Measurements from ENCODE around the gene CCL8. TPM values are rescaled to one million over a fixed set of nuclear protein-coding genes. Genes with fewer than 3 reads are reported as not detected.

The CCL8 gene
- total and polyA plus RNA-seq, 4 donors, result 0.26 to 7.6 (median 0.72) TPM

- no peak overlapping the region for H3K27ac ChIP-seq (ENCODE audit: low read depth in 1 of 2, low read length in 1 of 2)
- H3K4me1 ChIP-seq (ENCODE audit: control insufficient read depth in 5 of 5, insufficient read depth in 5 of 5, low read length in 5 of 5), result peaks cover 0 to 7% (median 3%) of the 10 kb centered on the region in 5 donors
- H3K36me3 ChIP-seq (ENCODE audit: control insufficient read depth in 4 of 4, insufficient read depth in 4 of 4, low read length in 4 of 4), result no peaks in the 10 kb centered on the region
- no peaks in the 10 kb centered on the region for H3K9me3 ChIP-seq (ENCODE audit: control insufficient read depth in 4 of 4, insufficient read depth in 3 of 4, low read length in 3 of 4)
- H3K27me3 ChIP-seq (ENCODE audit: control insufficient read depth in 3 of 3, insufficient read depth in 3 of 3, low read length in 2 of 3), result no peaks in the 10 kb centered on the region
- DNase-seq (no peak), ATAC-seq (ENCODE audit: insufficient read depth, low FRiP score) (no peak)
- 86 to 88% methylated on average over 1 of the region's 1 CpG for WGBS, 2 donors
- no peak for TF ChIP-seq CTCF (IDR thresholded peaks at IDR 0.05; ENCODE audit: control extremely low read depth, extremely low read depth)
- no peak overlapping the region for H3K9ac ChIP-seq (ENCODE audit: insufficient read depth in 1 of 2, low read length in 2 of 2)
- H3K4me3 ChIP-seq, result no peak overlapping the region
Measured at GRCh38 chr17:34302636-34303035, 16.6 kb upstream of the CCL8 start.

GRCh38 chr17:34303606-34304005 is 15.6 kb upstream of the CCL8 start:
- Histone ChIP-seq H3K9me3 (ENCODE audit: control insufficient read depth in 4 of 4, insufficient read depth in 3 of 4, low read length in 3 of 4) (no peaks in the 10 kb centered on the region), H3K4me1 (ENCODE audit: control insufficient read depth in 5 of 5, insufficient read depth in 5 of 5, low read length in 5 of 5) (peaks cover 0 to 7% (median 3%) of the 10 kb centered on the region in 5 donors), H3K9ac (ENCODE audit: insufficient read depth in 1 of 2, low read length in 2 of 2) (no peak overlapping the region), H3K27me3 (ENCODE audit: control insufficient read depth in 3 of 3, insufficient read depth in 3 of 3, low read length in 2 of 3) (no peaks in the 10 kb centered on the region), H3K27ac (ENCODE audit: low read depth in 1 of 2, low read length in 1 of 2) (no peak overlapping the region), H3K4me3 (no peak overlapping the region), H3K36me3 (ENCODE audit: control insufficient read depth in 4 of 4, insufficient read depth in 4 of 4, low read length in 4 of 4) (no peaks in the 10 kb centered on the region)
- WGBS, 2 donors, result 91 to 94% methylated on average over 2 of the region's 2 CpGs
- TF ChIP-seq CTCF (IDR thresholded peaks at IDR 0.05; ENCODE audit: control extremely low read depth, extremely low read depth), result no peak
- DNase-seq (no peak), ATAC-seq (ENCODE audit: insufficient read depth, low FRiP score) (no peak)

DNA sequence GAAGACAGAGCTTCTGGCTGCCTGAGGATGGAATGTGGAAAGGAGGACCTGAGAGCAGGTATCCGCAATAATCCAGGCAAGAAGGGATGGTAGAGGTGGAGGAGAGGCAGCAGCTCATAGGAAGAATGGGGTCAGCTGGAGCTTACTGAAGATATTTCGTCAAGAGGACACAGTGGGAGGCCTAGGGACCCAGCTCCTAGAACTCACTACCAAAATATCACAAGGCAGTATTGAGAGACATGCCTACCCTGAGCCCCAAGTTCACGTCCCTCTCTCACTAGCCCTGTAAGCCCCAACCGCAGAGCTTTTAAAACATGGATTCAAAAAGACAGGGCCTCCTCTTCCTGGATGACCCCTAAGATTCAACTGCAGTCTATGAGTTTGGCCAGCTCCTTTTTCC is 14.2 kb upstream of the CCL8 start:
- H3K9me3 ChIP-seq (ENCODE audit: control insufficient read depth in 4 of 4, insufficient read depth in 3 of 4, low read length in 3 of 4), result no peaks in the 10 kb centered on the region
- no peak for DNase-seq
- H3K36me3 ChIP-seq (ENCODE audit: control insufficient read depth in 4 of 4, insufficient read depth in 4 of 4, low read length in 4 of 4), result no peaks in the 10 kb centered on the region
- WGBS, 2 donors, result 95 to 98% methylated on average over 4 of the region's 4 CpGs
- no peaks in the 10 kb centered on the region for H3K27me3 ChIP-seq (ENCODE audit: control insufficient read depth in 3 of 3, insufficient read depth in 3 of 3, low read length in 2 of 3)
- no peak for TF ChIP-seq CTCF (IDR thresholded peaks at IDR 0.05; ENCODE audit: control extremely low read depth, extremely low read depth)
- ATAC-seq (ENCODE audit: insufficient read depth, low FRiP score), result no peak
- no peak overlapping the region for H3K27ac ChIP-seq (ENCODE audit: low read depth in 1 of 2, low read length in 1 of 2)
- H3K9ac ChIP-seq (ENCODE audit: insufficient read depth in 1 of 2, low read length in 2 of 2), result no peak overlapping the region
- no peak overlapping the region for H3K4me3 ChIP-seq
- peaks cover 0 to 5% (median 3%) of the 10 kb centered on the region in 5 donors for H3K4me1 ChIP-seq (ENCODE audit: control insufficient read depth in 5 of 5, insufficient read depth in 5 of 5, low read length in 5 of 5)

DNA sequence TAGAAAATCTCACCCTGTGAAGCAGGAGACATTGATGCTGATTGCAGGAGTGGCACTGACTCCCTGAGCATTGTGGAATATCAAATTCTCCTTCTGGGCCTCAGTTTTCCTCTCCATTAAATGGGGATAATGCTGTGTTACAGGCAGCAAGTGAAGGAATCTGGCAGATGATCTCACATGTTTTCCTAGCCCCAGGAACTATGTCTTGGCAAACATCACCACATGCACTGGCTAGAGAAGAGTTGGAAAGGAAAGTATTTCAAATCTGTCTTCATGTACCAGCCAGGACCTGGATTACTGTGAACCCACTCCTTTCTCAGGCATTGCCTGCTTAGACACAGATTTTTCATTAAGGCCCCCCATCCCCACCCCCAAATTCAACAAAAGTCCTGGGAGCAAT is 13.6 kb upstream of the CCL8 start:
- H3K27ac ChIP-seq (ENCODE audit: low read depth in 1 of 2, low read length in 1 of 2), result no peak overlapping the region
- no peaks in the 10 kb centered on the region for H3K36me3 ChIP-seq (ENCODE audit: control insufficient read depth in 4 of 4, insufficient read depth in 4 of 4, low read length in 4 of 4)
- no peaks in the 10 kb centered on the region for H3K27me3 ChIP-seq (ENCODE audit: control insufficient read depth in 3 of 3, insufficient read depth in 3 of 3, low read length in 2 of 3)
- no peak overlapping the region for H3K4me3 ChIP-seq
- no peaks in the 10 kb centered on the region for H3K9me3 ChIP-seq (ENCODE audit: control insufficient read depth in 4 of 4, insufficient read depth in 3 of 4, low read length in 3 of 4)
- H3K9ac ChIP-seq (ENCODE audit: insufficient read depth in 1 of 2, low read length in 2 of 2), result no peak overlapping the region
- ATAC-seq (ENCODE audit: insufficient read depth, low FRiP score) (no peak), DNase-seq (no peak)
- no peak for TF ChIP-seq CTCF (IDR thresholded peaks at IDR 0.05; ENCODE audit: control extremely low read depth, extremely low read depth)
- peaks cover 0 to 3% (median 1%) of the 10 kb centered on the region in 5 donors for H3K4me1 ChIP-seq (ENCODE audit: control insufficient read depth in 5 of 5, insufficient read depth in 5 of 5, low read length in 5 of 5)

Measured in lung (tissue), 12 donors.